ENCODE data around the gene JPT2. TPM values are rescaled to one million over a fixed set of nuclear protein-coding genes. Genes with fewer than 3 reads are reported as not detected.

The JPT2 gene
- total and polyA plus RNA-seq, 2 donors (not counting 1 experiment from before 2014, with no cell fraction given), result 15.5 to 41.2 TPM

GRCh38 chr16:1729445-1729844 lies 51.4 kb downstream of the JPT2 start:
- peaks cover 33% of the 10 kb centered on the region for H3K36me3 ChIP-seq (ENCODE audit: control insufficient read depth, insufficient read depth, low read length)
- no peaks in the 10 kb centered on the region for H3K27me3 ChIP-seq (ENCODE audit: control insufficient read depth, insufficient read depth, low read length)

DNA sequence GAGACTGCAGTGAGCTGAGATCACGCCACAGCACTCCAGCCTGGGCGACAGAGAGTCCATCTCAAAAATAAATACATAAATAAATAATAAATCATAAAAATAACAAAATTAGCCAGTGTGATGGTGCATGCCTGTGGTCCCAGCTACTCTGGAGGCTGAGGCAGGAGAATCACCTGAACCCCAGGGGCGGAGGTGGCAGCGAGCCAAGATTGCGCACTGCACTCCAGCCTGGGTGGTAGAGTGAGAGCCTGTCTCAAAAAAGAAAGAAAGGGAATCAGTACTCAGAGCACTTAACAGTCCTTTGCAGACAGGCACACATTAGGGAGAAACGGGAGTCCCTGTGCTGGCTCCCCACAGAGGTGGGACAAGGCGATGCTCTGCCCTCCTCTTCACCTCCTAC lies 53.0 kb downstream of the JPT2 start:
- no peak overlapping the region for H3K4me3 ChIP-seq (replicated peaks in 1 of 4; ENCODE audit: control extremely low read depth in 1 of 4, insufficient read depth in 1 of 4, low read depth in 3 of 4, low read length in 4 of 4)
- peaks cover 35% of the 10 kb centered on the region for H3K36me3 ChIP-seq (ENCODE audit: control insufficient read depth, insufficient read depth, low read length)
- H3K27ac ChIP-seq (ENCODE audit: insufficient read depth, low read length), result no peak overlapping the region
- no peak for DNase-seq (ENCODE audit: low read depth in 2 of 2)
- TF ChIP-seq EZH2 (IDR thresholded peaks at IDR 0.05; ENCODE audit: low read length, missing control alignments), result no peak
- TF ChIP-seq, protein P1, sequence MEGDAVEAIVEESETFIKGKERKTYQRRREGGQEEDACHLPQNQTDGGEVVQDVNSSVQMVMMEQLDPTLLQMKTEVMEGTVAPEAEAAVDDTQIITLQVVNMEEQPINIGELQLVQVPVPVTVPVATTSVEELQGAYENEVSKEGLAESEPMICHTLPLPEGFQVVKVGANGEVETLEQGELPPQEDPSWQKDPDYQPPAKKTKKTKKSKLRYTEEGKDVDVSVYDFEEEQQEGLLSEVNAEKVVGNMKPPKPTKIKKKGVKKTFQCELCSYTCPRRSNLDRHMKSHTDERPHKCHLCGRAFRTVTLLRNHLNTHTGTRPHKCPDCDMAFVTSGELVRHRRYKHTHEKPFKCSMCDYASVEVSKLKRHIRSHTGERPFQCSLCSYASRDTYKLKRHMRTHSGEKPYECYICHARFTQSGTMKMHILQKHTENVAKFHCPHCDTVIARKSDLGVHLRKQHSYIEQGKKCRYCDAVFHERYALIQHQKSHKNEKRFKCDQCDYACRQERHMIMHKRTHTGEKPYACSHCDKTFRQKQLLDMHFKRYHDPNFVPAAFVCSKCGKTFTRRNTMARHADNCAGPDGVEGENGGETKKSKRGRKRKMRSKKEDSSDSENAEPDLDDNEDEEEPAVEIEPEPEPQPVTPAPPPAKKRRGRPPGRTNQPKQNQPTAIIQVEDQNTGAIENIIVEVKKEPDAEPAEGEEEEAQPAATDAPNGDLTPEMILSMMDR (conservative IDR thresholded peaks at IDR 0.05 in 1 of 2, IDR thresholded peaks at IDR 0.05 in 1 of 2; ENCODE audit: low read depth in 1 of 2, low read length in 2 of 2), result no peak
- H2AFZ ChIP-seq (ENCODE audit: low read length), result no peak overlapping the region
- no peaks in the 10 kb centered on the region for H3K4me1 ChIP-seq (ENCODE audit: control insufficient read depth, extremely low read depth, insufficient read depth, low read length)
- H3K9ac ChIP-seq (ENCODE audit: insufficient read depth, low read length), result no peak overlapping the region
- H3K9me3 ChIP-seq (ENCODE audit: control insufficient read depth, insufficient read depth, low read depth, low read length), result peaks cover 4% of the 10 kb centered on the region
- no peaks in the 10 kb centered on the region for H3K27me3 ChIP-seq (ENCODE audit: control insufficient read depth, insufficient read depth, low read length)
- no peaks in the 10 kb centered on the region for H4K20me1 ChIP-seq (ENCODE audit: control insufficient read depth, extremely low read depth, insufficient read depth, low read length)
- H3K79me2 ChIP-seq (ENCODE audit: control insufficient read depth, insufficient read depth, low read length), result peaks cover 8% of the 10 kb centered on the region
- no peak overlapping the region for H3K4me2 ChIP-seq (ENCODE audit: extremely low read depth, insufficient read depth, low read length)

More at GRCh38 chr16:1729445-1729844, 51.4 kb downstream of the JPT2 start:
- no peak for DNase-seq (ENCODE audit: low read depth in 2 of 2)
- Histone ChIP-seq H2AFZ (ENCODE audit: low read length) (no peak overlapping the region), H3K4me2 (ENCODE audit: extremely low read depth, insufficient read depth, low read length) (no peak overlapping the region), H3K4me3 (replicated peaks in 1 of 4; ENCODE audit: control extremely low read depth in 1 of 4, insufficient read depth in 1 of 4, low read depth in 3 of 4, low read length in 4 of 4) (no peak overlapping the region), H4K20me1 (ENCODE audit: control insufficient read depth, extremely low read depth, insufficient read depth, low read length) (no peaks in the 10 kb centered on the region), H3K9ac (ENCODE audit: insufficient read depth, low read length) (no peak overlapping the region), H3K4me1 (ENCODE audit: control insufficient read depth, extremely low read depth, insufficient read depth, low read length) (no peaks in the 10 kb centered on the region), H3K27ac (ENCODE audit: insufficient read depth, low read length) (no peak overlapping the region), H3K79me2 (ENCODE audit: control insufficient read depth, insufficient read depth, low read length) (peaks cover 9% of the 10 kb centered on the region), H3K9me3 (ENCODE audit: control insufficient read depth, insufficient read depth, low read depth, low read length) (no peaks in the 10 kb centered on the region)
- TF ChIP-seq EZH2 (IDR thresholded peaks at IDR 0.05; ENCODE audit: low read length, missing control alignments), result no peak
- TF ChIP-seq, protein P1 (conservative IDR thresholded peaks at IDR 0.05 in 1 of 2, IDR thresholded peaks at IDR 0.05 in 1 of 2; ENCODE audit: low read depth in 1 of 2, low read length in 2 of 2), result no peak

- H3K9me3 ChIP-seq (ENCODE audit: control insufficient read depth, insufficient read depth, low read depth, low read length), result peaks cover 4% of the 10 kb centered on the region
- H3K4me2 ChIP-seq (ENCODE audit: extremely low read depth, insufficient read depth, low read length), result no peak overlapping the region
- no peak for TF ChIP-seq EZH2 (IDR thresholded peaks at IDR 0.05; ENCODE audit: low read length, missing control alignments)
- TF ChIP-seq, protein P1 (conservative IDR thresholded peaks at IDR 0.05 in 1 of 2, IDR thresholded peaks at IDR 0.05 in 1 of 2; ENCODE audit: low read depth in 1 of 2, low read length in 2 of 2), result no peak
- no peaks in the 10 kb centered on the region for H3K27me3 ChIP-seq (ENCODE audit: control insufficient read depth, insufficient read depth, low read length)
- H3K79me2 ChIP-seq (ENCODE audit: control insufficient read depth, insufficient read depth, low read length), result peaks cover 8% of the 10 kb centered on the region
- H3K4me1 ChIP-seq (ENCODE audit: control insufficient read depth, extremely low read depth, insufficient read depth, low read length), result no peaks in the 10 kb centered on the region
- no peak for DNase-seq (ENCODE audit: low read depth in 2 of 2)
- peaks cover 34% of the 10 kb centered on the region for H3K36me3 ChIP-seq (ENCODE audit: control insufficient read depth, insufficient read depth, low read length)
- H2AFZ ChIP-seq (ENCODE audit: low read length), result no peak overlapping the region
- H3K27ac ChIP-seq (ENCODE audit: insufficient read depth, low read length), result no peak overlapping the region
- H4K20me1 ChIP-seq (ENCODE audit: control insufficient read depth, extremely low read depth, insufficient read depth, low read length), result no peaks in the 10 kb centered on the region
- no peak overlapping the region for H3K4me3 ChIP-seq (replicated peaks in 1 of 4; ENCODE audit: control extremely low read depth in 1 of 4, insufficient read depth in 1 of 4, low read depth in 3 of 4, low read length in 4 of 4)
- H3K9ac ChIP-seq (ENCODE audit: insufficient read depth, low read length), result no peak overlapping the region
Measured at GRCh38 chr16:1731603-1732002, 53.5 kb downstream of the JPT2 start.
